ENCODE measurements around the gene WDR46. TPM values are rescaled to one million over a fixed set of nuclear protein-coding genes. Genes with fewer than 3 reads are reported as not detected.

The WDR46 gene
- total RNA-seq, 1 donor from 2014 or later = 31.1 TPM

DNA sequence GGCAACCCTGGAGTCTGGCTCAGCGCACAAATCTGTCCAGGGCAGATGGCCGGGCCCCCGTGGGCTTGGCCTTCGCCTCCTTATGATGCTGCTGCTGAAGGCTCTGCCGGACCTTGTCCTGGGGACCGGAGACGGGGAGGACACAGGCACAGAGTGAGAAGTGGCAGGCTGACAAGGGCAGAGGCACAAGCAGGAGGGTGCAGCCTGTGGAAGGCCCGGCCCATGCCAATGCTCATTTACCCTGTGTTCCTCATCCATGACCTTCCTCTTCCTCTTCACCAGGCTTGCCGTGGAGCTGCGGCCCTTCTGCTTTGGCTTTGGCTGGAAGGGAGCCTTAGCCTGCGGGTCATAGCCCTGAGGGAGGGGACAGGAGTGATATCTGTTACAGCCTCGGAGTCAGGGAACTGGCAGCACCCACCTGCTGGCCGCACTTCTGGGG lies 9.8 kb downstream of the WDR46 start:
- Histone ChIP-seq H4K20me1 (ENCODE audit: low read depth) (peaks cover 46% of the 10 kb centered on the region), H3K4me1 (peaks cover 24% of the 10 kb centered on the region), H3K9me3 (ENCODE audit: low read depth) (no peaks in the 10 kb centered on the region), H2AFZ (replicated peaks) (no peak overlapping the region), H3F3A (ENCODE audit: low read depth) (peaks cover 45% of the 10 kb centered on the region), H3K4me2 (no peak overlapping the region), H3K4me3 (no peak overlapping the region), H3K79me2 (ENCODE audit: low read depth) (peaks cover 18% of the 10 kb centered on the region), H3K36me3 (no peaks in the 10 kb centered on the region), H3K27ac (no peak overlapping the region), H3K9ac (no peak overlapping the region), H3K27me3 (no peaks in the 10 kb centered on the region)
- H3K27ac Mint-ChIP-seq = no peak overlapping the region
- peaks cover 5% of the 10 kb centered on the region for H3K27me3 Mint-ChIP-seq (ENCODE audit: insufficient read depth, low read depth)
- no peak overlapping the region for H3K4me3 Mint-ChIP-seq
- H3K9me3 Mint-ChIP-seq = no peaks in the 10 kb centered on the region
- peaks cover 28% of the 10 kb centered on the region for H3K4me1 Mint-ChIP-seq
- TF ChIP-seq, protein P1, sequence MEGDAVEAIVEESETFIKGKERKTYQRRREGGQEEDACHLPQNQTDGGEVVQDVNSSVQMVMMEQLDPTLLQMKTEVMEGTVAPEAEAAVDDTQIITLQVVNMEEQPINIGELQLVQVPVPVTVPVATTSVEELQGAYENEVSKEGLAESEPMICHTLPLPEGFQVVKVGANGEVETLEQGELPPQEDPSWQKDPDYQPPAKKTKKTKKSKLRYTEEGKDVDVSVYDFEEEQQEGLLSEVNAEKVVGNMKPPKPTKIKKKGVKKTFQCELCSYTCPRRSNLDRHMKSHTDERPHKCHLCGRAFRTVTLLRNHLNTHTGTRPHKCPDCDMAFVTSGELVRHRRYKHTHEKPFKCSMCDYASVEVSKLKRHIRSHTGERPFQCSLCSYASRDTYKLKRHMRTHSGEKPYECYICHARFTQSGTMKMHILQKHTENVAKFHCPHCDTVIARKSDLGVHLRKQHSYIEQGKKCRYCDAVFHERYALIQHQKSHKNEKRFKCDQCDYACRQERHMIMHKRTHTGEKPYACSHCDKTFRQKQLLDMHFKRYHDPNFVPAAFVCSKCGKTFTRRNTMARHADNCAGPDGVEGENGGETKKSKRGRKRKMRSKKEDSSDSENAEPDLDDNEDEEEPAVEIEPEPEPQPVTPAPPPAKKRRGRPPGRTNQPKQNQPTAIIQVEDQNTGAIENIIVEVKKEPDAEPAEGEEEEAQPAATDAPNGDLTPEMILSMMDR (IDR thresholded peaks at IDR 0.05) = no peak
- TF ChIP-seq EZH2phosphoT487 (IDR thresholded peaks at IDR 0.05) (no peak), EZH2 (IDR thresholded peaks at IDR 0.05) (no peak)
- H3K36me3 Mint-ChIP-seq = peaks cover 10% of the 10 kb centered on the region
- DNase-seq (ENCODE audit: low spot score) = no peak

DNA sequence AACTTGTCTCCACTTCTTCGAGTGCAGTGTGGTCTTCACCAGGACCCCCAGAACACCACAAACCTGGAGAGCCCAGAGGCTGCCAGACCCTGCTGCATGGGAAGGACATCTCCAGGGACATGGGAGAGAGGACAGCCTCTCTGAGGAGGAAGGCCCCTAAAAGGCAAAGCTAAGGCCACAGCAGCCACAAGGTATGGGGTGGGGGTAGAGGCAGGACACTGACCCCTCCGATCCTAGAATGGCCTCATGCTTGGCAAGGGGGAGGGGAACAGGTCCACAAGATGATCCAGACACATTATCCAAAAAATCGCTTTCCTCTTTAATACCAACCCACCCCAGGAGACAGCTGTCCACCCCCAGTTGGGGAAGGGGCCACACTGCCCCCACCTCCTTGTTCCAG lies 10.2 kb downstream of the WDR46 start:
- Histone ChIP-seq H3K4me1 (peaks cover 28% of the 10 kb centered on the region), H3K27me3 (no peaks in the 10 kb centered on the region), H3K9me3 (ENCODE audit: low read depth) (no peaks in the 10 kb centered on the region), H2AFZ (replicated peaks) (no peak overlapping the region), H3K36me3 (no peaks in the 10 kb centered on the region), H3F3A (ENCODE audit: low read depth) (peaks cover 49% of the 10 kb centered on the region), H3K4me3 (no peak overlapping the region), H3K9ac (no peak overlapping the region), H3K79me2 (ENCODE audit: low read depth) (peaks cover 23% of the 10 kb centered on the region), H4K20me1 (ENCODE audit: low read depth) (peaks cover 51% of the 10 kb centered on the region), H3K4me2 (no peak overlapping the region), H3K27ac (no peak overlapping the region)
- Mint-ChIP-seq H3K4me3 (peak overlapping the region; percentile 46), H3K27ac (no peak overlapping the region), H3K4me1 (peaks cover 30% of the 10 kb centered on the region), H3K27me3 (ENCODE audit: insufficient read depth, low read depth) (peaks cover 5% of the 10 kb centered on the region), H3K9me3 (no peaks in the 10 kb centered on the region), H3K36me3 (peaks cover 12% of the 10 kb centered on the region)
- DNase-seq (ENCODE audit: low spot score) = no peak
- TF ChIP-seq, protein P1 (IDR thresholded peaks at IDR 0.05) = no peak
- no peak for TF ChIP-seq EZH2 (IDR thresholded peaks at IDR 0.05)
- TF ChIP-seq EZH2phosphoT487 (IDR thresholded peaks at IDR 0.05) = no peak

- H3K9me3 Mint-ChIP-seq = no peaks in the 10 kb centered on the region
- no peak overlapping the region for H3K4me2 ChIP-seq
- no peak overlapping the region for H2AFZ ChIP-seq (replicated peaks)
- no peak overlapping the region for H3K9ac ChIP-seq
- peaks cover 3% of the 10 kb centered on the region for H3K36me3 ChIP-seq
- peaks cover 5% of the 10 kb centered on the region for H3K27me3 Mint-ChIP-seq (ENCODE audit: insufficient read depth, low read depth)
- H3K4me1 ChIP-seq = peaks cover 33% of the 10 kb centered on the region
- H3K4me3 ChIP-seq = no peak overlapping the region
- H3F3A ChIP-seq (ENCODE audit: low read depth) = peaks cover 54% of the 10 kb centered on the region
- TF ChIP-seq EZH2 (IDR thresholded peaks at IDR 0.05) (no peak), EZH2phosphoT487 (IDR thresholded peaks at IDR 0.05) (no peak)
- TF ChIP-seq, protein P1 (IDR thresholded peaks at IDR 0.05) = no peak
- H3K27ac ChIP-seq = no peak overlapping the region
- H4K20me1 ChIP-seq (ENCODE audit: low read depth) = peaks cover 55% of the 10 kb centered on the region
- no peaks in the 10 kb centered on the region for H3K27me3 ChIP-seq
- peaks cover 34% of the 10 kb centered on the region for H3K4me1 Mint-ChIP-seq
- H3K79me2 ChIP-seq (ENCODE audit: low read depth) = peaks cover 27% of the 10 kb centered on the region
- no peak overlapping the region for H3K4me3 Mint-ChIP-seq
- H3K36me3 Mint-ChIP-seq = peaks cover 14% of the 10 kb centered on the region
- H3K9me3 ChIP-seq (ENCODE audit: low read depth) = no peaks in the 10 kb centered on the region
- H3K27ac Mint-ChIP-seq = no peak overlapping the region
- no peak for DNase-seq (ENCODE audit: low spot score)
These were observed 10.7 kb downstream of the WDR46 start for GRCh38 chr6:33278392-33278741.

Measured in neural progenitor cell (in vitro differentiated cells).